ENCODE results near the gene CREBL2.
"Not testable (repeated sequence)": the region's sequence is repeated elsewhere in the genome, so short reads cannot be mapped to it uniquely, and the experiment has no call there.

- not testable (repeated sequence) for TF ChIP-seq ZNF597 (CRISPR knock-in tag; IDR thresholded peaks at IDR 0.05); EP300 (IDR thresholded peaks at IDR 0.05; ENCODE audit: low read depth in 2 of 2, low read length in 2 of 2); EP300 (CRISPR knock-in tag; IDR thresholded peaks at IDR 0.05; ENCODE audit: borderline replicate concordance); MAX (IDR thresholded peaks at IDR 0.05); RARG (CRISPR knock-in tag; IDR thresholded peaks at IDR 0.05; ENCODE audit: low read depth); ZBTB1 (CRISPR knock-in tag; IDR thresholded peaks at IDR 0.05; ENCODE audit: borderline replicate concordance); HDAC6 (IDR thresholded peaks at IDR 0.05; ENCODE audit: low read depth, low read length); ATF3 (CRISPR knock-in tag; IDR thresholded peaks at IDR 0.05); ZNF816 (CRISPR knock-in tag; IDR thresholded peaks at IDR 0.05; ENCODE audit: borderline replicate concordance)
- TF ChIP-seq, protein P1, sequence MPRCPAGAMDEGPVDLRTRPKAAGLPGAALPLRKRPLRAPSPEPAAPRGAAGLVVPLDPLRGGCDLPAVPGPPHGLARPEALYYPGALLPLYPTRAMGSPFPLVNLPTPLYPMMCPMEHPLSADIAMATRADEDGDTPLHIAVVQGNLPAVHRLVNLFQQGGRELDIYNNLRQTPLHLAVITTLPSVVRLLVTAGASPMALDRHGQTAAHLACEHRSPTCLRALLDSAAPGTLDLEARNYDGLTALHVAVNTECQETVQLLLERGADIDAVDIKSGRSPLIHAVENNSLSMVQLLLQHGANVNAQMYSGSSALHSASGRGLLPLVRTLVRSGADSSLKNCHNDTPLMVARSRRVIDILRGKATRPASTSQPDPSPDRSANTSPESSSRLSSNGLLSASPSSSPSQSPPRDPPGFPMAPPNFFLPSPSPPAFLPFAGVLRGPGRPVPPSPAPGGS (CRISPR knock-in tag; IDR thresholded peaks at IDR 0.05): not testable (repeated sequence)
- TF ChIP-seq, protein P2, sequence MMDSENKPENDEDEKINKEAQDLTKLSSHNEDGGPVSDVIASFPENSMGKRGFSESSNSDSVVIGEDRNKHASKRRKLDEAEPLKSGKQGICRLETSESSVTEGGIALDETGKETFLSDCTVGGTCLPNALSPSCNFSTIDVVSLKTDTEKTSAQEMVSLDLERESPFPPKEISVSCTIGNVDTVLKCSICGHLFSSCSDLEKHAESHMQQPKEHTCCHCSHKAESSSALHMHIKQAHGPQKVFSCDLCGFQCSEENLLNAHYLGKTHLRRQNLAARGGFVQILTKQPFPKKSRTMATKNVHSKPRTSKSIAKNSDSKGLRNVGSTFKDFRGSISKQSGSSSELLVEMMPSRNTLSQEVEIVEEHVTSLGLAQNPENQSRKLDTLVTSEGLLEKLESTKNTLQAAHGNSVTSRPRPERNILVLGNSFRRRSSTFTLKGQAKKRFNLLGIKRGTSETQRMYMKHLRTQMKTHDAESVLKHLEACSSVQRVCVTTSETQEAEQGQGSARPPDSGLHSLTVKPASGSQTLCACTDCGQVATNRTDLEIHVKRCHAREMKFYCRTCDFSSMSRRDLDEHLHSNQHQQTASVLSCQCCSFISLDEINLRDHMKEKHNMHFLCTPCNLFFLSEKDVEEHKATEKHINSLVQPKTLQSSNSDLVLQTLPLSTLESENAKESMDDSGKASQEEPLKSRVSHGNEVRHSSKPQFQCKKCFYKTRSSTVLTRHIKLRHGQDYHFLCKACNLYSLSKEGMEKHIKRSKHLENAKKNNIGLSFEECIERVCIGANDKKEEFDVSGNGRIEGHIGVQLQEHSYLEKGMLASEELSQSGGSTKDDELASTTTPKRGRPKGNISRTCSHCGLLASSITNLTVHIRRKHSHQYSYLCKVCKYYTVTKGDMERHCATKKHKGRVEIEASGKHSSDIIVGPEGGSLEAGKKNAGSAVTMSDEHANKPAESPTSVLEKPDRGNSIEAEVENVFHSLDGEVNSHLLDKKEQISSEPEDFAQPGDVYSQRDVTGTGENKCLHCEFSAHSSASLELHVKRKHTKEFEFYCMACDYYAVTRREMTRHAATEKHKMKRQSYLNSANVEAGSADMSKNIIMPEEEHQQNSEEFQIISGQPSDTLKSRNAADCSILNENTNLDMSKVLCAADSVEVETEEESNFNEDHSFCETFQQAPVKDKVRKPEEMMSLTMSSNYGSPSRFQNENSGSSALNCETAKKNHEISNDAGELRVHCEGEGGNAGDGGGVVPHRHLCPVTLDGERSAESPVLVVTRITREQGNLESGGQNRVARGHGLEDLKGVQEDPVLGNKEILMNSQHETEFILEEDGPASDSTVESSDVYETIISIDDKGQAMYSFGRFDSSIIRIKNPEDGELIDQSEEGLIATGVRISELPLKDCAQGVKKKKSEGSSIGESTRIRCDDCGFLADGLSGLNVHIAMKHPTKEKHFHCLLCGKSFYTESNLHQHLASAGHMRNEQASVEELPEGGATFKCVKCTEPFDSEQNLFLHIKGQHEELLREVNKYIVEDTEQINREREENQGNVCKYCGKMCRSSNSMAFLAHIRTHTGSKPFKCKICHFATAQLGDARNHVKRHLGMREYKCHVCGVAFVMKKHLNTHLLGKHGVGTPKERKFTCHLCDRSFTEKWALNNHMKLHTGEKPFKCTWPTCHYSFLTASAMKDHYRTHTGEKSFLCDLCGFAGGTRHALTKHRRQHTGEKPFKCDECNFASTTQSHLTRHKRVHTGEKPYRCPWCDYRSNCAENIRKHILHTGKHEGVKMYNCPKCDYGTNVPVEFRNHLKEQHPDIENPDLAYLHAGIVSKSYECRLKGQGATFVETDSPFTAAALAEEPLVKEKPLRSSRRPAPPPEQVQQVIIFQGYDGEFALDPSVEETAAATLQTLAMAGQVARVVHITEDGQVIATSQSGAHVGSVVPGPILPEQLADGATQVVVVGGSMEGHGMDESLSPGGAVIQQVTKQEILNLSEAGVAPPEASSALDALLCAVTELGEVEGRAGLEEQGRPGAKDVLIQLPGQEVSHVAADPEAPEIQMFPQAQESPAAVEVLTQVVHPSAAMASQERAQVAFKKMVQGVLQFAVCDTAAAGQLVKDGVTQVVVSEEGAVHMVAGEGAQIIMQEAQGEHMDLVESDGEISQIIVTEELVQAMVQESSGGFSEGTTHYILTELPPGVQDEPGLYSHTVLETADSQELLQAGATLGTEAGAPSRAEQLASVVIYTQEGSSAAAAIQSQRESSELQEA (CRISPR knock-in tag; IDR thresholded peaks at IDR 0.05; ENCODE audit: not compliant biosample characterization): not testable (repeated sequence)
- TF ChIP-seq, protein P3, sequence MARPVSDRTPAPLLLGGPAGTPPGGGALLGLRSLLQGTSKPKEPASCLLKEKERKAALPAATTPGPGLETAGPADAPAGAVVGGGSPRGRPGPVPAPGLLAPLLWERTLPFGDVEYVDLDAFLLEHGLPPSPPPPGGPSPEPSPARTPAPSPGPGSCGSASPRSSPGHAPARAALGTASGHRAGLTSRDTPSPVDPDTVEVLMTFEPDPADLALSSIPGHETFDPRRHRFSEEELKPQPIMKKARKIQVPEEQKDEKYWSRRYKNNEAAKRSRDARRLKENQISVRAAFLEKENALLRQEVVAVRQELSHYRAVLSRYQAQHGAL (CRISPR knock-in tag; IDR thresholded peaks at IDR 0.05; ENCODE audit: not compliant biosample characterization): not testable (repeated sequence)
These were observed 41.0 kb downstream of the CREBL2 start for GRCh38 chr12:12652704-12653103.

Data from HepG2 (cell line).